Cardiac fibroblast (primary cell): ENCODE data around the gene SPON2.

ENCODE experiments used
- DNase-seq, 2 donors: peaks; one replicate each; pipeline versions ENCODE4 v3.0.0 to v3.0.0-alpha.2; 2010; ENCODE audit warnings: low read depth in 2 of 2
- H3K4me3 ChIP-seq, 2 donors: replicated peaks in 1 of 2; 1 replicate in 1 of 2; 2 replicates in 1 of 2; pipeline ENCODE4 v1.5.1; 2011; ENCODE audit warnings: low read depth in 2 of 2, low read length in 2 of 2, mild to moderate bottlenecking in 2 of 2, moderate library complexity in 1 of 2
- CTCF ChIP-seq: IDR thresholded peaks from one replicate; pipeline ENCODE4 v1.5.1; 2011; ENCODE audit warnings: low read depth, mild to moderate bottlenecking, low read length, inconsistent platforms

The SPON2 gene

GRCh38 chr4:1199556-1200331 is 27.4 kb upstream of the SPON2 start:
- no peak for DNase-seq
- TF ChIP-seq CTCF, result no peak
- peak overlapping the region in 1 of 2 donors; percentile 59 for H3K4me3 ChIP-seq

GRCh38 chr4:1198098-1198844 is 25.9 kb upstream of the SPON2 start:
- peak in 1 of 2 donors; percentile 46 for DNase-seq
- H3K4me3 ChIP-seq, result no peak overlapping the region
- no peak for TF ChIP-seq CTCF

- no peak overlapping the region for H3K4me3 ChIP-seq
Observed at GRCh38 chr4:1196421-1197183, 24.2 kb upstream of the SPON2 start.

GRCh38 chr4:1195891-1196401 is 23.6 kb upstream of the SPON2 start:
- TF ChIP-seq CTCF, result no peak
- DNase-seq, result no peak
- no peak overlapping the region for H3K4me3 ChIP-seq

More at GRCh38 chr4:1196421-1197183, 24.2 kb upstream of the SPON2 start:
- no peak for TF ChIP-seq CTCF
- DNase-seq, result no peak

- H3K4me3 ChIP-seq, result no peak overlapping the region
- no peak for TF ChIP-seq CTCF
- no peak for DNase-seq
Observed at GRCh38 chr4:1195109-1195671, 22.8 kb upstream of the SPON2 start.
